Small intestine (tissue), 7 donors: ENCODE measurements around the gene GAB1. TPM values are rescaled to one million over a fixed set of nuclear protein-coding genes. Genes with fewer than 3 reads are reported as not detected.
A peak's percentile ranks its signal among the peaks of the same experiment; 100 is the strongest.

Experiments
- DNase-seq, 2 donors: peaks; one replicate each; pipeline versions ENCODE4 v3.0.0 to v3.0.0-alpha.2; 2013
- FAIRE-seq: peaks from 2 replicates; lab custom pipeline; 2012; peaks lifted over from hg19 to GRCh38; lab: Jason Lieb, UNC
- H3K27ac ChIP-seq, 3 donors: one replicate each; pipeline ENCODE4 v1.5.1; 2013; ENCODE audit warnings: low read length in 2 of 3, mild to moderate bottlenecking in 2 of 3, control low read depth in 1 of 3, inconsistent platforms in 1 of 3, low read depth in 1 of 3, moderate library complexity in 1 of 3
- H3K27me3 ChIP-seq, 3 donors: one replicate each; pipeline ENCODE4 v1.6.1; 2013; ENCODE audit warnings: low read length in 3 of 3, inconsistent platforms in 1 of 3; ENCODE audit not compliant: control insufficient read depth in 3 of 3, insufficient read depth in 3 of 3
- H3K36me3 ChIP-seq, 3 donors: one replicate each; pipeline ENCODE4 v1.6.1; 2013; ENCODE audit warnings: low read length in 3 of 3, inconsistent platforms in 1 of 3, low read depth in 1 of 3, mild to moderate bottlenecking in 1 of 3, moderate library complexity in 1 of 3; ENCODE audit not compliant: control insufficient read depth in 3 of 3, insufficient read depth in 2 of 3
- H3K4me1 ChIP-seq, 3 donors: one replicate each; pipeline ENCODE4 v1.6.1; 2013; ENCODE audit warnings: low read length in 2 of 3, inconsistent platforms in 1 of 3, low read depth in 1 of 3, mild to moderate bottlenecking in 1 of 3, moderate library complexity in 1 of 3; ENCODE audit not compliant: control insufficient read depth in 3 of 3, insufficient read depth in 2 of 3
- H3K4me3 ChIP-seq, 3 donors: one replicate each; pipeline ENCODE4 v1.5.1; 2013; ENCODE audit warnings: low read length in 3 of 3, control low read depth in 1 of 3, inconsistent platforms in 1 of 3, low read depth in 1 of 3, mild to moderate bottlenecking in 1 of 3, moderate library complexity in 1 of 3
- H3K9me3 ChIP-seq, 2 donors: one replicate each; pipeline ENCODE4 v1.6.1; 2013; ENCODE audit warnings: low read depth in 1 of 2, low read length in 1 of 2; ENCODE audit not compliant: control insufficient read depth in 2 of 2, insufficient read depth in 1 of 2
- WGBS, 3 donors: extraction: QIAGEN DNeasy Blood & Tissue Kit; methylation state at CpG; one replicate each; pipeline ENCODE4 v1.1.7; 2013; 5-methylcytosine and 5-hydroxymethylcytosine counted together
- polyA plus RNA-seq, 4 donors: library from polyadenylated mRNA; stranded (reverse) in 3 of 4; unstranded in 1 of 4; fragments of 200-250 nt in 3 of 4; fragments of 120-200 nt in 1 of 4; gene quantifications; one replicate each; pipeline versions ENCODE4 v1.2.1 to v1.2.3, GENCODE V29; 2013
- donor health status: healthy with polysubstance abuse.
- donor health status: control.
- donor health status: control.
- donor health status: Bipolar disorder and iron deficiency.
- donor health status: healthy.

GAB1 gene
- polyA plus RNA-seq, 4 donors = 3.5 to 71.7 (median 6.7) TPM

GRCh38 chr4:143381189-143382118, 44.8 kb downstream of the GAB1 start:
- FAIRE-seq (no peak), DNase-seq (peak; percentile 61 to 68)
- WGBS, 3 donors = 35 to 38% (median 37%) methylated on average over 8 of the region's 8 CpGs
- no peak overlapping the region for H3K4me3 ChIP-seq
- H3K27me3 ChIP-seq = no peaks in the 10 kb centered on the region
- no peaks in the 10 kb centered on the region for H3K9me3 ChIP-seq
- H3K4me1 ChIP-seq = peaks cover 6 to 25% (median 14%) of the 10 kb centered on the region in 3 donors
- H3K36me3 ChIP-seq = peaks cover 0 to 11% (median 0%) of the 10 kb centered on the region in 3 donors
- H3K27ac ChIP-seq = peak overlapping the region; percentile 11 to 81 (median 30)

GRCh38 chr4:143382596-143382995, 45.9 kb downstream of the GAB1 start:
- FAIRE-seq = no peak

GRCh38 chr4:143383005-143383574, 46.4 kb downstream of the GAB1 start:
- Histone ChIP-seq H3K4me3 (no peak overlapping the region), H3K4me1 (peaks cover 9 to 33% (median 14%) of the 10 kb centered on the region in 3 donors), H3K36me3 (peaks cover 0 to 17% (median 0%) of the 10 kb centered on the region in 3 donors), H3K27ac (peak overlapping the region in 1 of 3 donors; percentile 30), H3K9me3 (no peaks in the 10 kb centered on the region), H3K27me3 (no peaks in the 10 kb centered on the region)
- no peak for FAIRE-seq
- DNase-seq = no peak

More at GRCh38 chr4:143382596-143382995, 45.9 kb downstream of the GAB1 start:
- peaks cover 0 to 16% (median 0%) of the 10 kb centered on the region in 3 donors for H3K36me3 ChIP-seq
- H3K4me1 ChIP-seq = peaks cover 6 to 33% (median 14%) of the 10 kb centered on the region in 3 donors
- no peak for DNase-seq
- H3K27ac ChIP-seq = peak overlapping the region in 2 of 3 donors; percentile 30 to 40
- no peaks in the 10 kb centered on the region for H3K9me3 ChIP-seq
- WGBS, 3 donors = 18 to 30% (median 29%) methylated on average over 4 of the region's 4 CpGs
- H3K4me3 ChIP-seq = no peak overlapping the region
- no peaks in the 10 kb centered on the region for H3K27me3 ChIP-seq

- Histone ChIP-seq H3K27me3 (no peaks in the 10 kb centered on the region), H3K4me1 (peaks cover 9 to 28% (median 14%) of the 10 kb centered on the region in 3 donors), H3K36me3 (peaks cover 0 to 13% (median 0%) of the 10 kb centered on the region in 3 donors), H3K27ac (peak overlapping the region in 1 of 3 donors; percentile 43), H3K9me3 (no peaks in the 10 kb centered on the region), H3K4me3 (no peak overlapping the region)
- FAIRE-seq = no peak
- DNase-seq = no peak
- 69 to 94% (median 72%) methylated on average over 4 of the region's 4 CpGs for WGBS, 3 donors
These were observed 47.8 kb downstream of the GAB1 start for GRCh38 chr4:143384381-143384994.

- H3K27ac ChIP-seq = no peak overlapping the region
- peak; percentile 52 to 68 for DNase-seq
- FAIRE-seq = no peak
These were observed 50.1 kb downstream of the GAB1 start for GRCh38 chr4:143386812-143387211.

GRCh38 chr4:143389579-143390195, 53.0 kb downstream of the GAB1 start:
- Histone ChIP-seq H3K36me3 (peaks cover 0 to 6% (median 0%) of the 10 kb centered on the region in 3 donors), H3K4me3 (no peak overlapping the region), H3K27me3 (no peaks in the 10 kb centered on the region), H3K27ac (no peak overlapping the region), H3K4me1 (peaks cover 3 to 24% (median 11%) of the 10 kb centered on the region in 3 donors), H3K9me3 (no peaks in the 10 kb centered on the region)
- DNase-seq = no peak
- 61 to 84% (median 83%) methylated on average over 1 of the region's 1 CpG for WGBS, 3 donors
- no peak for FAIRE-seq

More at GRCh38 chr4:143386812-143387211, 50.1 kb downstream of the GAB1 start:
- H3K4me1 ChIP-seq = peaks cover 3 to 34% (median 14%) of the 10 kb centered on the region in 3 donors
- WGBS, 3 donors = 85 to 100% (median 94%) methylated on average over 1 of the region's 1 CpG
- H3K9me3 ChIP-seq = no peaks in the 10 kb centered on the region
- no peak overlapping the region for H3K4me3 ChIP-seq
- no peaks in the 10 kb centered on the region for H3K27me3 ChIP-seq
- H3K36me3 ChIP-seq = peaks cover 0 to 10% (median 0%) of the 10 kb centered on the region in 3 donors

- no peaks in the 10 kb centered on the region for H3K9me3 ChIP-seq
- WGBS, 3 donors = 55 to 79% (median 59%) methylated on average over 3 of the region's 3 CpGs
- DNase-seq (peak; percentile 60 to 79), FAIRE-seq (no peak)
- H3K4me1 ChIP-seq = peaks cover 3 to 24% (median 8%) of the 10 kb centered on the region in 3 donors
- no peaks in the 10 kb centered on the region for H3K27me3 ChIP-seq
- no peak overlapping the region for H3K4me3 ChIP-seq
- peak overlapping the region in 2 of 3 donors; percentile 7 to 8 for H3K27ac ChIP-seq
- peaks cover 0 to 8% (median 0%) of the 10 kb centered on the region in 3 donors for H3K36me3 ChIP-seq
These were observed 54.1 kb downstream of the GAB1 start for GRCh38 chr4:143390764-143391163.
